RWPE2 (cell line): ENCODE data around the gene HTR6.

Source experiments
- ATAC-seq: fragments of 200-7000 bp; cut with Tn5 transposase; 3 replicates; pipeline ENCODE4 v1.9.1; 2021; ENCODE audit warnings: low read depth
- DNase-seq: peaks from one replicate; pipeline ENCODE4 v3.0.0-alpha.2; 2020; ENCODE audit warnings: low spot score
- H3K27ac ChIP-seq: fragments of 450-650 bp; 2 replicates; pipeline ENCODE4 v1.5.1; 2017; ENCODE audit warnings: mild to moderate bottlenecking; ENCODE audit not compliant: poor library complexity, severe bottlenecking
- H3K27me3 ChIP-seq: fragments of 250-450 bp; sonication (Bioruptor Pico); 2 replicates; pipeline ENCODE4 v1.5.1; 2021; ENCODE audit warnings: mild to moderate bottlenecking, moderate library complexity; ENCODE audit not compliant: insufficient read depth, poor library complexity, severe bottlenecking
- H3K36me3 ChIP-seq: fragments of 250-450 bp; sonication (Bioruptor Pico); 2 replicates; pipeline ENCODE4 v1.5.1; 2020; ENCODE audit warnings: low read depth, mild to moderate bottlenecking, moderate library complexity
- H3K4me1 ChIP-seq: fragments of 250-450 bp; sonication (Bioruptor Pico); 2 replicates; pipeline ENCODE4 v1.5.1; 2021; ENCODE audit warnings: mild to moderate bottlenecking, moderate library complexity; ENCODE audit not compliant: insufficient read depth, poor library complexity, severe bottlenecking
- H3K4me3 ChIP-seq: fragments of 250-450 bp; sonication (Bioruptor Pico); 2 replicates; pipeline ENCODE4 v1.5.1; 2021; ENCODE audit warnings: mild to moderate bottlenecking, moderate library complexity; ENCODE audit not compliant: severe bottlenecking
- H3K9me3 ChIP-seq: fragments of 250-450 bp; sonication (Bioruptor Pico); 2 replicates; pipeline ENCODE4 v1.5.1; 2021; ENCODE audit warnings: mild to moderate bottlenecking, moderate library complexity; ENCODE audit not compliant: severe bottlenecking
- CTCF ChIP-seq: fragments of 450-650 bp; IDR thresholded peaks from one replicate; pipeline ENCODE4 v1.5.1; 2017; ENCODE audit warnings: mild to moderate bottlenecking, moderate library complexity; ENCODE audit not compliant: poor library complexity, severe bottlenecking

HTR6 gene

DNA sequence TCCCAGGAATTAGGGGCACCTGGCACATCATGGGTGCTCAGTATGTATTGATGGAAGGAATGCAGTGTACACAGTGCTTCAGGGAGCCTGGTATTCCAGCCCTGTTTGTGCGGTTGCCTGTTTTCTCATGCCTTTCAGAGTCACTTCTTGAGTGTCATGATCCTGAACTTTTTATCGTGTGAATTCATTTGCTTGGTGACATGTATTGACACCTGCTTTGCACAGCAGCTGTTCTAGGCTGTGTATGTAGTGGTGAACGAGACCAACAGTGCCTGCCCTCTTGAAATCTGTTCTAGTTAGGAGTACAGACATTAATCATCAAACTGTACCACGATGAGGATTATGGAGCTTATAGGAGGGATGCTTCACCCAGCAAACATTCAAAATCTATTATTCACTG lies 6.1 kb downstream of the HTR6 start:
- Histone ChIP-seq H3K9me3 (no peaks in the 10 kb centered on the region), H3K4me1 (no peaks in the 10 kb centered on the region), H3K27ac (no peak overlapping the region), H3K36me3 (no peaks in the 10 kb centered on the region), H3K4me3 (no peak overlapping the region), H3K27me3 (peaks cover 7% of the 10 kb centered on the region)
- no peak for DNase-seq
- TF ChIP-seq CTCF = no peak
- no peak for ATAC-seq

- Histone ChIP-seq H3K27me3 (no peaks in the 10 kb centered on the region), H3K27ac (no peak overlapping the region), H3K4me1 (no peaks in the 10 kb centered on the region), H3K4me3 (no peak overlapping the region), H3K9me3 (no peaks in the 10 kb centered on the region), H3K36me3 (no peaks in the 10 kb centered on the region)
- no peak for ATAC-seq
- no peak for TF ChIP-seq CTCF
- DNase-seq = no peak
Measured at GRCh38 chr1:19672237-19672636, 7.6 kb downstream of the HTR6 start.

DNA sequence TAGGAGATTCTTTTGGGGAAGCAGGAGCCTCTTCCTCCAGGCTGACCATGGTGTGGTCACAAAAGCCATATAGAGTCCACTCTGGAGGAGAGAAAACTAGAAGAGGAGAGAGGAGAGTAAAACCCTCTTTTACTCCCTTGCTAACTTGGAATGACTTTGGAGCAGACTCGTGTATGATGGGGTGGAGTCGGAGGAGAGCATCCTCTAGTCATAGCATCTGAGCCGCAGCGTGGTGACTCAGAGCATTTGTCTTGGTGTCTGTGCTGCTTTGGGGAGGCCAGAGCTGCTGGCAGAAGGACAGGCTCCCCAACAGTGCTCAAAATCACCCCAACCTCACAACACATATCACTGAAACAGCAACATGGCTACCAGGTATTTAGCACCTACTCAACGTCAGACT lies 11.1 kb downstream of the HTR6 start:
- ATAC-seq (no peak), DNase-seq (no peak)
- Histone ChIP-seq H3K36me3 (no peaks in the 10 kb centered on the region), H3K9me3 (no peaks in the 10 kb centered on the region), H3K4me1 (no peaks in the 10 kb centered on the region), H3K27ac (no peak overlapping the region), H3K4me3 (no peak overlapping the region), H3K27me3 (no peaks in the 10 kb centered on the region)
- no peak for TF ChIP-seq CTCF

- Histone ChIP-seq H3K27ac (no peak overlapping the region), H3K4me1 (no peaks in the 10 kb centered on the region), H3K9me3 (no peaks in the 10 kb centered on the region), H3K36me3 (no peaks in the 10 kb centered on the region), H3K27me3 (no peaks in the 10 kb centered on the region), H3K4me3 (no peak overlapping the region)
- peak; percentile 71 for ATAC-seq
- TF ChIP-seq CTCF = no peak
- DNase-seq = no peak
Measured at GRCh38 chr1:19676438-19676922, 11.8 kb downstream of the HTR6 start.

- no peaks in the 10 kb centered on the region for H3K36me3 ChIP-seq
- TF ChIP-seq CTCF = no peak
- DNase-seq = no peak
- H3K4me1 ChIP-seq = no peaks in the 10 kb centered on the region
- H3K9me3 ChIP-seq = no peaks in the 10 kb centered on the region
- H3K27me3 ChIP-seq = no peaks in the 10 kb centered on the region
- H3K4me3 ChIP-seq = no peak overlapping the region
- no peak overlapping the region for H3K27ac ChIP-seq
- ATAC-seq = no peak
Measured at GRCh38 chr1:19678493-19678892, 13.8 kb downstream of the HTR6 start.
